Gastroesophageal sphincter (tissue), 4 donors: ENCODE data around the gene GABARAPL2. TPM values are rescaled to one million over a fixed set of nuclear protein-coding genes. Genes with fewer than 3 reads are reported as not detected.

ENCODE experiments used
- ATAC-seq: fragments of 150-250 bp; one replicate; pipeline ENCODE4 v1.9.1; 2016; ENCODE audit warnings: mild to moderate bottlenecking, moderate library complexity
- H3K27ac ChIP-seq, 4 donors: fragments of 200-600 bp; sonication (generic) in 3 of 4; 1 replicate in 3 of 4; 2 replicates in 1 of 4; pipeline ENCODE4 v1.5.1; 2016 to 2019
- H3K27me3 ChIP-seq: fragments of 200-600 bp; sonication (generic); one replicate; pipeline ENCODE4 v1.5.1; 2019
- H3K36me3 ChIP-seq, 2 donors: fragments of 200-600 bp; sonication (generic); one replicate each; pipeline ENCODE4 v1.5.1; 2019; ENCODE audit warnings: control low read depth in 1 of 2
- H3K4me1 ChIP-seq, 3 donors: fragments of 200-600 bp; sonication (generic); 1 replicate in 2 of 3; 2 replicates in 1 of 3; pipeline ENCODE4 v1.5.1; 2016 to 2019; ENCODE audit warnings: control low read depth in 2 of 3
- H3K4me3 ChIP-seq, 2 donors: fragments of 200-600 bp; sonication (generic); one replicate each; pipeline ENCODE4 v1.5.1; 2019; ENCODE audit warnings: mild to moderate bottlenecking in 1 of 2, moderate library complexity in 1 of 2
- H3K9me3 ChIP-seq, 3 donors: fragments of 200-600 bp; sonication (generic); one replicate each; pipeline ENCODE4 v1.5.1; 2017 to 2019; ENCODE audit warnings: control low read depth in 2 of 3
- CTCF ChIP-seq, 4 experiments: fragments of 200-600 bp in 2 of 4; fragments of 450-650 bp in 2 of 4; sonication (generic) in 1 of 4; IDR thresholded peaks; one replicate each; pipeline ENCODE4 v1.5.1; 2017 to 2019; ENCODE audit warnings: antibody characterized with exemption in 4 of 4, mild to moderate bottlenecking in 2 of 4, moderate library complexity in 2 of 4
- EP300 ChIP-seq: sonication (generic); formaldehyde crosslinking; IDR thresholded peaks from one replicate; pipeline ENCODE4 v1.6.1; 2017; ENCODE audit warnings: antibody characterized with exemption, mild to moderate bottlenecking
- POLR2A ChIP-seq, 2 donors: fragments of 450-650 bp; IDR thresholded peaks; one replicate each; pipeline ENCODE4 v1.6.1; 2017; ENCODE audit warnings: antibody characterized with exemption in 2 of 2, mild to moderate bottlenecking in 2 of 2, moderate library complexity in 1 of 2
- POLR2AphosphoS5 ChIP-seq: sonication (generic); formaldehyde crosslinking; IDR thresholded peaks from one replicate; pipeline ENCODE4 v1.6.1; 2017; ENCODE audit warnings: antibody characterized with exemption
- WGBS, 2 donors: methylation state at CpG; one replicate each; pipeline ENCODE4 v1.1.5; 2018; ENCODE audit warnings: low coverage in 1 of 2; 5-methylcytosine and 5-hydroxymethylcytosine counted together
- total RNA-seq, 4 donors: library from RNA; depleted of rRNA; stranded (reverse); fragments of >200 nt; gene quantifications; one replicate each; pipeline ENCODE4 v1.1.0, GENCODE V29; 2016

GABARAPL2 gene
- total RNA-seq, 4 donors from 2014 or later: 87.4 to 118 (median 92.0) TPM

DNA sequence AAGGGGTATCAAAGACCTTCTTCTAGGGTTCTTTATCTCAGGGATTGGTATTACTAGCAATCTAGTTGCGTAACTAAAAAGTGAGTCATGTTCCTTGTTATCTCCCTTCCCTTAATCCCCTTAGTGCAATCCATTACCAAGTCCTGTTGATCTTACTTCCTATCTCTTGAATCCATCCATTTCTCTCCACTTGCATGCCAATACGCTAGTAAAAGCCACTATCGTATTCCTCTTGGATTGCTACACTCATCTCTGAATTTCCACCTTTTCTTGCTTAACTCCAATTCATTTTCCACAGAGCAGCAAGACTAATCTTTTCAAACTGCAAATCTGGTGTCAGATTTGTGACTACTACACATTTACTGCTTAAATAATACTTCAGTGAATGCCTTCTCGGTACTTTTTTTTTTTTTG lies 58.7 kb downstream of the GABARAPL2 start:
- Histone ChIP-seq H3K27me3 (no peaks in the 10 kb centered on the region), H3K36me3 (peaks cover 0 to 53% of the 10 kb centered on the region in 2 donors), H3K9me3 (no peaks in the 10 kb centered on the region), H3K4me3 (no peak overlapping the region), H3K4me1 (peaks cover 4 to 27% (median 10%) of the 10 kb centered on the region in 3 donors), H3K27ac (no peak overlapping the region)
- 62 to 81% methylated on average over 4 of the region's 4 CpGs for WGBS, 2 donors
- TF ChIP-seq EP300 (no peak), POLR2A (IDR thresholded peaks at IDR 0.05) (no peak), POLR2AphosphoS5 (no peak), CTCF (IDR thresholded peaks at IDR 0.05) (no peak)
- ATAC-seq: no peak

- Histone ChIP-seq H3K27me3 (no peaks in the 10 kb centered on the region), H3K27ac (no peak overlapping the region), H3K4me1 (peaks cover 4 to 15% (median 7%) of the 10 kb centered on the region in 3 donors), H3K4me3 (no peak overlapping the region), H3K36me3 (peaks cover 3 to 67% of the 10 kb centered on the region in 2 donors), H3K9me3 (no peaks in the 10 kb centered on the region)
- 80 to 92% methylated on average over 4 of the region's 4 CpGs for WGBS, 2 donors
- TF ChIP-seq POLR2AphosphoS5 (no peak), POLR2A (IDR thresholded peaks at IDR 0.05) (no peak), EP300 (no peak), CTCF (IDR thresholded peaks at IDR 0.05) (no peak)
- ATAC-seq: no peak
These were observed 60.6 kb downstream of the GABARAPL2 start for GRCh38 chr16:75626806-75627205.

Other genes with a start within 250 kb of the GABARAPL2 start
- 10 to 100 TPM; 45.1 to 70.0 (median 50.0) TPM for gene CFDP1, start 132.9 kb upstream of the GABARAPL2 start, total RNA-seq
- gene TMEM170A, start 101.7 kb upstream of the GABARAPL2 start, total RNA-seq: 10 to 100 TPM in 3 of 4 donors, 1 to 10 TPM in 1; 9.8 to 21.8 (median 13.8) TPM
- 1 to 10 TPM in 2 of 4 donors, under 1 TPM in 2; 0.62 to 3.2 (median 1.6) TPM for gene CHST6, start 70.9 kb upstream of the GABARAPL2 start, total RNA-seq
- not detected for gene CHST5, start 30.3 kb upstream of the GABARAPL2 start, total RNA-seq
- 10 to 100 TPM in 1 of 4 donors, 1 to 10 TPM in 3; 7.2 to 12.0 (median 9.3) TPM for gene TMEM231, start 10.1 kb upstream of the GABARAPL2 start, total RNA-seq
- 10 to 100 TPM; 27.2 to 38.7 (median 32.4) TPM for gene ADAT1, start 56.9 kb downstream of the GABARAPL2 start, total RNA-seq
- 100 to 1,000 TPM; 118 to 130 (median 121) TPM for gene KARS1, start 81.3 kb downstream of the GABARAPL2 start, total RNA-seq
- 10 to 100 TPM; 64.3 to 82.2 (median 71.4) TPM for gene TERF2IP, start 81.4 kb downstream of the GABARAPL2 start, total RNA-seq
- gene CPHXL2, start 110.6 kb downstream of the GABARAPL2 start, total RNA-seq: not detected
- gene DUXB, start 135.1 kb downstream of the GABARAPL2 start, total RNA-seq: not detected
- gene CPHXL, start 160.1 kb downstream of the GABARAPL2 start, total RNA-seq: not detected